MCF 10A (cell line): ENCODE measurements around the gene ARHGAP19. TPM values are rescaled to one million over a fixed set of nuclear protein-coding genes. Genes with fewer than 3 reads are reported as not detected.

Source experiments
- BruUV-seq: library from RNA; stranded (reverse); fragments of 400-500 nt; replicated peaks from 2 replicates; lab custom pipeline; 2021; lab: Mats Ljungman, UMichigan
- CTCF ChIA-PET: fragments of 300-600 bp; sonication (Branson Sonifier 250); formaldehyde crosslinking; extraction: SDS; loops from one replicate; lab custom pipeline; 2021; ENCODE audit warnings: antibody characterized with exemption, inconsistent platforms; lab: Yijun Ruan, JAX
- POLR2A ChIA-PET: fragments of 300-600, 350-650 bp; sonication (Branson Sonifier 250); formaldehyde crosslinking; extraction: SDS; loops from one replicate; lab custom pipeline; 2020; ENCODE audit warnings: antibody characterized with exemption, inconsistent platforms; lab: Yijun Ruan, JAX
- DNase-seq: peaks from one replicate; pipeline ENCODE4 v3.0.0-alpha.2; 2018; ENCODE audit not compliant: unreplicated experiment
- H3K27ac Mint-ChIP-seq: one replicate; pipeline ENCODE4 v1.8.0; 2022; ENCODE audit warnings: mild to moderate bottlenecking, low read depth, mixed read lengths; ENCODE audit not compliant: unreplicated experiment
- H3K27me3 Mint-ChIP-seq: one replicate; pipeline ENCODE4 v1.8.0; 2022; ENCODE audit warnings: mixed read lengths; ENCODE audit not compliant: insufficient read depth, unreplicated experiment
- H3K36me3 Mint-ChIP-seq: one replicate; pipeline ENCODE4 v1.8.0; 2022; ENCODE audit warnings: mild to moderate bottlenecking, moderate library complexity, mixed read lengths; ENCODE audit not compliant: insufficient read depth, unreplicated experiment
- H3K4me1 Mint-ChIP-seq: one replicate; pipeline ENCODE4 v1.8.0; 2022; ENCODE audit warnings: mixed read lengths; ENCODE audit not compliant: insufficient read depth, unreplicated experiment
- H3K4me3 Mint-ChIP-seq: one replicate; pipeline ENCODE4 v1.8.0; 2022; ENCODE audit warnings: mild to moderate bottlenecking, moderate library complexity, mixed read lengths; ENCODE audit not compliant: unreplicated experiment
- H3K9me3 Mint-ChIP-seq: one replicate; pipeline ENCODE4 v1.8.0; 2022; ENCODE audit warnings: mixed read lengths; ENCODE audit not compliant: unreplicated experiment
- intact Hi-C: fragments of 100-400 bp; cut with micrococcal nuclease; formaldehyde crosslinking; loops from 2 replicates; pipeline ENCODE4 v1.14.1; 2022
- total RNA-seq: library from RNA; stranded (reverse); gene quantifications from 2 replicates; pipeline ENCODE4 v1.2.3, GENCODE V29; 2022
- TF ChIP-seq, protein P1 (sequence below): fragments of 200-600 bp; IDR thresholded peaks from one replicate; pipeline ENCODE4 v1.8.0; 2022; ENCODE audit warnings: antibody characterized with exemption, mild to moderate bottlenecking; ENCODE audit not compliant: unreplicated experiment

The ARHGAP19 gene
- total RNA-seq, 1 experiment from 2014 or later, result 11.7 TPM

GRCh38 chr10:97256356-97256755 is 36.1 kb downstream of the ARHGAP19 start:
- no peak for DNase-seq
- Mint-ChIP-seq H3K4me3 (no peak overlapping the region), H3K36me3 (peaks cover 9% of the 10 kb centered on the region), H3K4me1 (no peaks in the 10 kb centered on the region), H3K27ac (no peak overlapping the region), H3K9me3 (no peaks in the 10 kb centered on the region), H3K27me3 (no peaks in the 10 kb centered on the region)
- no TSS peak for BruUV-seq
- POLR2A ChIA-PET, result no interaction called here
- intact Hi-C loops, result no loop called here
- TF ChIP-seq, protein P1, sequence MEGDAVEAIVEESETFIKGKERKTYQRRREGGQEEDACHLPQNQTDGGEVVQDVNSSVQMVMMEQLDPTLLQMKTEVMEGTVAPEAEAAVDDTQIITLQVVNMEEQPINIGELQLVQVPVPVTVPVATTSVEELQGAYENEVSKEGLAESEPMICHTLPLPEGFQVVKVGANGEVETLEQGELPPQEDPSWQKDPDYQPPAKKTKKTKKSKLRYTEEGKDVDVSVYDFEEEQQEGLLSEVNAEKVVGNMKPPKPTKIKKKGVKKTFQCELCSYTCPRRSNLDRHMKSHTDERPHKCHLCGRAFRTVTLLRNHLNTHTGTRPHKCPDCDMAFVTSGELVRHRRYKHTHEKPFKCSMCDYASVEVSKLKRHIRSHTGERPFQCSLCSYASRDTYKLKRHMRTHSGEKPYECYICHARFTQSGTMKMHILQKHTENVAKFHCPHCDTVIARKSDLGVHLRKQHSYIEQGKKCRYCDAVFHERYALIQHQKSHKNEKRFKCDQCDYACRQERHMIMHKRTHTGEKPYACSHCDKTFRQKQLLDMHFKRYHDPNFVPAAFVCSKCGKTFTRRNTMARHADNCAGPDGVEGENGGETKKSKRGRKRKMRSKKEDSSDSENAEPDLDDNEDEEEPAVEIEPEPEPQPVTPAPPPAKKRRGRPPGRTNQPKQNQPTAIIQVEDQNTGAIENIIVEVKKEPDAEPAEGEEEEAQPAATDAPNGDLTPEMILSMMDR, result no peak
- CTCF ChIA-PET, result interaction anchor here (0.7 kb wide), 1 partner anchor 12 kb away, joined by 3 read pairs; no protein-coding TSS in a partner anchor

DNA sequence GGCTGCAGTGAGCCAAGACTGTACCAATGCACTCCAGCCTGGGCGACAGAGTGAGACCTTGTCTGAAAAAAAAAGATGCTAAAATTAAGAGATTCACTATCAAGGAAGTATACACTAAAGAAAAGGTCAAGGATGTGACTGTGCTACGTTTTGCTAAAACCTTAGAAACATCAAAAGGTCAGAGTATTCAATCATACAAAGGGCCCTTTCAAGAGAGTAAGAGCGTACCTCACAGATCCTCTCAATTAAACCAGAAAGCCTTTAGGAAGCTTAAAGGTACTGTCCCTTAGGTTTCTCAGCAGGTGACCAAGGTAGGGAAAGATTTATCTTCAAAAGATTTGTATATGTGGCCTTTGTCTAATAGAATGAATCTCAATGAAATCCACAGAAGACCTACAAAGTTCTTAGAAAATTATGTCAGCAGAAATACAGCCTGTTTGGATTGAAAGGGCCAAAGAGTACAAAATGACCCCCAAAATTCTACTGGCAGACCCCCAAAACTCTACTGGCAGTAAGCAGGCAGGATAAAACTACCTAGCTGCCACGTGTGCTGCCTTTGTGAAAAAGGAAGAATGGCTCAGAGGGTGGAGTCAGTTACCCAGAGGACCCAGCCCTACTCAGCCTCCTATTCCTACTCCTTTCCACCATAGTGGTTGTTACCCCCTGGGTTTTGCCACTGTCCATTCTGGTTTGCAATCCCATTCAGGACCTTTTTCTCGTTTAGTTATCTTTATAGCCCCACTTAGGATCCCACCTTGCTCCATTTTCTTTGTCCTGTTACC is 36.7 kb downstream of the ARHGAP19 start:
- no peak overlapping the region for H3K27ac Mint-ChIP-seq
- H3K4me1 Mint-ChIP-seq, result no peaks in the 10 kb centered on the region
- H3K4me3 Mint-ChIP-seq, result no peak overlapping the region
- POLR2A ChIA-PET, result no interaction called here
- peaks cover 6% of the 10 kb centered on the region for H3K36me3 Mint-ChIP-seq
- no TSS peak for BruUV-seq
- H3K27me3 Mint-ChIP-seq, result no peaks in the 10 kb centered on the region
- DNase-seq, result no peak
- intact Hi-C loops, result no loop called here
- CTCF ChIA-PET, result interaction anchor here (0.6 kb wide), 1 partner anchor 317 kb away, joined by 4 read pairs; the partner anchor contains the start of gene ANKRD2
- no peaks in the 10 kb centered on the region for H3K9me3 Mint-ChIP-seq
- TF ChIP-seq, protein P1, result no peak

DNA sequence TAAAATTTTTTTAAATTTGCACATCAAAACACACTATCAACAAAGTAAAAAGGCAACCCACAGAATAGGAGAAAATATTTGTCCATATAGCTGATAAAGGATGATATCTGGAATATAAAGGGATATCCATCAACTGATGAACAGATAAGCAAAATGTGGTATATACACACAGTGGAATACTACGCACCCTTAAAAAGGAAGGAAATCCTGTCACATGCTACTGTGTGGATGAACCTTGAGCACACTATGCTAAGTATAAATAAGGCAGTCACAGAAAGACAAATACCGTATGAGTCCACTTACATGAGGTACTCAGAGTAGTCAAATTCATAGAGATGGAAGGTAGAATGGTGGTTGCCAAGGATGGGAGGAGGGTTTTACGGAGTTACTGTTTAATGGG is 37.7 kb downstream of the ARHGAP19 start:
- H3K4me1 Mint-ChIP-seq, result no peaks in the 10 kb centered on the region

DNA sequence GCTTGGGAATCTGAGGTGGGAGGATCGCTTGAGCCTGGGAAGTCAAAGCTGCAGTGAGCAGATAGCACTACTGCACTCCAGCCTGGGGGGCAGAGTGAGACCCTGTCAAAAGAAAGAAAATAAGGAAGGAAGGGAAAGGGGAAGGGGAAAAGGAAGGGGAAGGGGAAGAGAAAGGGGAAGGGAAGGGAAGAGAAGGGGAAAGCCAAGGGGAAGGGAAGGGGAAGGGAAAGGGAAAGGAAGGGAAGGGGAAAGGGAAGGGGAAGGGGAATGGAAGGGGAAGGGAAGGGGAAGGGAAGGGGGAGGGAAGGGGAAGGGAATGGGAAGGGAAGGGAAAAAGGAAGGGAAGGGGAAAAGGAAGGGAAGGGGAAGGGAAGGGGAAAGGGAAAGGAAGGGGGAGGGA is 41.5 kb downstream of the ARHGAP19 start:
- no peaks in the 10 kb centered on the region for H3K27me3 Mint-ChIP-seq
- CTCF ChIA-PET, result interaction anchor here (0.6 to 1.0 kb wide), 2 partner anchors 16 to 28 kb away, joined by 3 to 5 read pairs; no protein-coding TSS in a partner anchor
- no peak for DNase-seq
- no peaks in the 10 kb centered on the region for H3K4me1 Mint-ChIP-seq
- POLR2A ChIA-PET, result no interaction called here
- no peak overlapping the region for H3K4me3 Mint-ChIP-seq
- no TSS peak for BruUV-seq
- H3K36me3 Mint-ChIP-seq, result peaks cover 18% of the 10 kb centered on the region
- TF ChIP-seq, protein P1, result no peak
- intact Hi-C loops, result no loop called here
- no peak overlapping the region for H3K27ac Mint-ChIP-seq
- H3K9me3 Mint-ChIP-seq, result no peaks in the 10 kb centered on the region

More for the DNA sequence above, 37.7 kb downstream of the ARHGAP19 start:
- no peaks in the 10 kb centered on the region for H3K27me3 Mint-ChIP-seq
- POLR2A ChIA-PET, result interaction anchor here (0.7 kb wide), 1 partner anchor 24 kb away, joined by 3 read pairs; no protein-coding TSS in a partner anchor
- no TSS peak for BruUV-seq
- DNase-seq, result no peak
- no peak overlapping the region for H3K27ac Mint-ChIP-seq
- H3K9me3 Mint-ChIP-seq, result no peaks in the 10 kb centered on the region
- CTCF ChIA-PET, result interaction anchor here (0.6 kb wide), 1 partner anchor 19 kb away, joined by 3 read pairs; no protein-coding TSS in a partner anchor
- no peak overlapping the region for H3K4me3 Mint-ChIP-seq
- intact Hi-C loops, result no loop called here
- H3K36me3 Mint-ChIP-seq, result peaks cover 6% of the 10 kb centered on the region
- TF ChIP-seq, protein P1, result no peak
